Fibroblast of skin of right quadriceps (primary cell): Measurements from ENCODE around the gene ERF.
"Not testable (repeated sequence)": the region's sequence is repeated elsewhere in the genome, so short reads cannot be mapped to it uniquely, and the experiment has no call there.

Experiments used
- DNase-seq: peaks from one replicate; pipeline ENCODE4 v3.0.0-alpha.2; 2013

The ERF gene

DNA sequence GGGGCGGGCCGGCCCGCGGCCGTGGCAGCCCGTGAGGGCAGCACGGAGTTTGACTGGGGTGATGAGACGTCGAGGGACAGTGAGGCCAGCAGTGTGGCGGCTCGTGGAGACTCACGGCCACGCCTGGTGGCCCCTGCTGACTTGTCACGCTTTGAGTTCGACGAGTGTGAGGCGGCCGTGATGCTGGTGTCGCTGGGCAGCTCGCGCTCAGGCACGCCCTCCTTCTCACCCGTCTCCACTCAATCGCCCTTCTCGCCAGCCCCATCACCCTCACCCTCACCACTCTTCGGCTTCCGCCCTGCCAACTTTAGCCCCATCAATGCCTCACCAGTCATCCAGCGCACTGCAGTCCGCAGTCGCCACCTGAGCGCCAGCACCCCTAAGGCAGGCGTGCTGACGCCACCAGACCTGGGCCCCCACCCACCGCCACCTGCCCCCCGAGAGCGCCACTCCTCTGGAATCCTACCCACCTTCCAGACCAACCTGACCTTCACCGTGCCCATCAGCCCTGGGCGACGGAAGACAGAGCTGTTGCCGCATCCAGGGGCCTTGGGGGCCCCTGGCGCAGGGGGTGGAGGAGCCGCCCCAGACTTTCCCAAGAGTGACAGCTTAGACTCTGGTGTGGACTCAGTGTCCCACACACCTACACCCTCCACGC is 18.6 kb upstream of the ERF start:
- DNase-seq, result no peak

DNA sequence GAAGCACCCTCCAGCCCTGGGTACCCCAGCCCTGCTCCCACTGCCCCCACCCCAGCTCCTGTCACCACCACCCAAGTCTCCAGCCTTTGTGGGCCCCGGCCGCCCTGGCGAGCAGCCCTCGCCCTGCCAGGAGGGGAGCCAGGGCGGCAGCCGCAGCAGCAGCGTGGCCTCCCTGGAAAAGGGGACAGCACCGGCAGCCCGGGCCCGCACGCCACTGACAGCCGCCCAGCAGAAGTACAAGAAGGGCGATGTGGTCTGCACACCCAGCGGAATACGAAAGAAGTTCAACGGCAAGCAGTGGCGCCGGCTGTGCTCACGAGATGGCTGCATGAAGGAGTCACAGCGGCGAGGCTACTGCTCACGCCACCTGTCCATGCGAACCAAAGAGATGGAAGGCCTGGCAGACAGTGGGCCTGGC is 18.1 kb upstream of the ERF start:
- no peak for DNase-seq

DNA sequence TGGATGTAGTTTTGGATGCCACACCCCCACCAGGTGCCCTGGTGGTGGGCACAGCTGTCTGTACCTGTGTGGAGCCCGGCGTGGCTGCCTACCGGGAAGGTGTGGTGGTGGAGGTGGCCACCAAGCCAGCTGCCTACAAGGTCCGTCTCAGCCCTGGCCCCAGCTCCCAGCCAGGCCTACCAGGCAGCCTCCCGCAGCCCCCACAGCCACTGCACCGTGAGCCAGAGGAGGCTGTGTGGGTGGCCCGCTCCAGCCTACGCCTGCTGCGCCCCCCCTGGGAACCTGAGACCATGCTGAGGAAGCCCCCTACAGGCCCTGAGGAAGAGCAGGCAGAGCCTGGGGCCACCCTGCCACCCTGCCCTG is 17.6 kb upstream of the ERF start:
- no peak for DNase-seq

DNA sequence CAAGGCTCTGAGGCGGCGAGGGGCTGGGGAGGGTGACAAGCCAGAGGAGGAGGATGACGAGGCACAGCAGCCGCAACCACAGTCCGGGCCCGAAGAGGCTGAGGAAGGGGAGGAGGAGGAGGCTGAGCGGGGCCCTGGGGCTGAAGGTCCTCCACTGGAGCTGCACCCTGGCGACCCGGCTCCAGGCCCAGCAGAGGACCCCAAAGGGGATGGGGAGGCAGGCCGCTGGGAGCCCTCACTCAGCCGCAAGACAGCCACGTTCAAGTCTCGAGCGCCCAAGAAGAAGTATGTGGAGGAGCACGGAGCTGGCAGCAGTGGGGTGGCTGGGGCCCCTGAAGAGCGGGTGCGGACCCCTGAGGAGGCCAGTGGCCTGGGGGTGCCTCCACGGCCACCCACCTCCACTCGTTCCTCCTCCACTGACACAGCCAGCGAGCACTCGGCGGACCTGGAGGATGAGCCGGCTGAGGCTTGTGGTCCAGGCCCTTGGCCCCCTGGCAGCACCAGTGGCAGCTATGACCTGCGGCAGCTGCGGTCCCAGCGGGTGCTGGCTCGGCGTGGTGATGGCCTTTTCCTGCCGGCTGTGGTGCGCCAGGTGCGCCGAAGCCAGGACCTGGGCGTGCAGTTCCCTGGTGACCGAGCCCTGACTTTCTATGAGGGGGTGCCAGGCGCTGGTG is 17.1 kb upstream of the ERF start:
- no peak for DNase-seq

DNA sequence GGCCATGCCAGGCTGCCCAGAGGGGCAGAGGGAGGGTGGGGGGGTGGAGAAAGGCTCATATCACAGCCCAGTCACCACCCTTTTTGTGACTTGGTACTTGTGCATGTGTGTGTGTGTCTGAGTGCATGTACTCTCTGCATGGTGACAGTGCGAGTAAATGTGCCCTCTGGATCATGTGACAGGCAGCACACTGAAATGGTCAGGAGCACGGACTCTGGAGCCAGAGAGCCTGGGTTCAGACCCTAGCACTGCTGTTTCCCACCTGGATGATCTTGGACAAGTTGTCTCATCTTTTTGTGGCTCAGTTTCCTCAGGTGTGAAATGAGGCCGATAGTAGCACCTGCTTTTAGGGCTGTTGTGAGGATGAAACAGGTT is 16.1 kb upstream of the ERF start:
- no peak for DNase-seq

DNA sequence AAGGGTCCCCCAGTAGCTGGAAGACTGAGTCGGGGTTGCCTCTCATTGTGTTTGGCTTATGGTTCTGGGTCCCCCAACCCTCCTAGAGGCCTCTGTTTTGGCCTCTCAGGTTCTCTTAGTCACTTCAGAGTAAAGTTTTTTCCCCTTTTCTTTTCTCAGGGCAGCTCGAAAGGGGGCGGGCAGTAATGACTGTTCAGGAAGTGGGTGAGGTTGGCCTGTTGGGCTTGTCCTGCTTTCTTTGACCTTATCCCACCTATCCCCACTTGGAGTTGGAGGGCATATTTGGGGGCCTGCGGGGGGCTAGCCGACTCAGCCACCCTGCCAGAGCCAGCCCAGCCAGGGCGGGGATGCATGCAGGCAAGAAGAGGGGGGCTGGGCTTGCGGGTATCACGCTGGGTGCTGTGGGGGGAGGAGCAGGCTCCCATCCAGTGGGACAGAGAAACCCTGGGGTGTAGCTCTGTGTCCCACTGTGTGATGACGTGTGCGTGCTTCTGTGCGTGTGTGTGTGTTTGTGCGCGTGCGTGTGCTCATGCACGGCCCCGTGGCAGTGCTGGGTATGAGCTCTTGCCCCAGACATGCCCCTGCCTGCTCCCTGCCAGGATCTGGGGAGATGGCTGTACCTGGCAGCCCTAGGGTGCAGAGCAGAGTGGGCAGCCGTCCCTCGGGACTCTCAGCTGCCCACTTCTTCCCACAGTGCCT is 15.6 kb upstream of the ERF start:
- peak; percentile 66 for DNase-seq

DNA sequence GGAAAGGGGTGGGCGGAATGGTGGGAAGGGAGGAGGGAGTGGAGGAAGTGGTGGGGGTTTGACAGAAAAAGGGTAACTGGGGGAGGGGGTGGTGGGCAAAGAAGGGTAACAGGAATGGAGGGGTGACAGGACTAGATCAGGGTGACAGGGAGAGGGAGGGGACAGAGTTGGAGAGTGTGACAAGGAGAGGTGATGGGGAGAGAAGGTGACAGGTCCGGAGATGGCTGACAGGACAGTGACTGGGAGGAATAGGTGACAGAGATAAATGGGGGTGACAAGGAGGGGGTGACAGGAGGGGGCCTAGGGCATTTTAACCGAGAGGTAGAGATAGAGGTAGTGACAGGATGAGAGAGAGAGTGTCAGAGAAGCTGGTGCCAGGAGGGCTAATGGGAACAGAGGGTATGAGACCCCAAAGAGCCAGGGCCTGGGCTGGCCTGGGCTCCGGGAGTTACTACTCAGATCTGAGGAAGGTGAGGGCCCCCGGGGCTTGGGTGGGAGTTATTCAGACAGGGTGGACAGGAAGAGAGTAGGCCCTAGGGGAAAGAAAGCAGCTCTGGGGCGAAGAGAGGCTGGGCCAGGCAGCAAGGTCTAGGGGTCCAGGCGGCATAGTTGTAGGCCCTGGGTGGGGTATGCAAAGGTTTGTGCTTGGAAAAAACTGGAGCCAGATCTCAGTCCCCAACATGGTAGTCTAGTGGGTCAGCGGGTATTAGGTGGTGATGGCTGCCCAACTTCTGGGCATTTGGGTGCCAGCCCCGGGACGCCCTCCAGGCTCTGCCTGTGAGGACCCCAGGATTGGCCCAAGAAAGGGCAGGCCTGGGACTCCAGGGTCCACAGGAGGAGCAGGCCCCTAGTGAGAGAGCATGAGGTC is 14.8 kb upstream of the ERF start:
- DNase-seq, result no peak

DNA sequence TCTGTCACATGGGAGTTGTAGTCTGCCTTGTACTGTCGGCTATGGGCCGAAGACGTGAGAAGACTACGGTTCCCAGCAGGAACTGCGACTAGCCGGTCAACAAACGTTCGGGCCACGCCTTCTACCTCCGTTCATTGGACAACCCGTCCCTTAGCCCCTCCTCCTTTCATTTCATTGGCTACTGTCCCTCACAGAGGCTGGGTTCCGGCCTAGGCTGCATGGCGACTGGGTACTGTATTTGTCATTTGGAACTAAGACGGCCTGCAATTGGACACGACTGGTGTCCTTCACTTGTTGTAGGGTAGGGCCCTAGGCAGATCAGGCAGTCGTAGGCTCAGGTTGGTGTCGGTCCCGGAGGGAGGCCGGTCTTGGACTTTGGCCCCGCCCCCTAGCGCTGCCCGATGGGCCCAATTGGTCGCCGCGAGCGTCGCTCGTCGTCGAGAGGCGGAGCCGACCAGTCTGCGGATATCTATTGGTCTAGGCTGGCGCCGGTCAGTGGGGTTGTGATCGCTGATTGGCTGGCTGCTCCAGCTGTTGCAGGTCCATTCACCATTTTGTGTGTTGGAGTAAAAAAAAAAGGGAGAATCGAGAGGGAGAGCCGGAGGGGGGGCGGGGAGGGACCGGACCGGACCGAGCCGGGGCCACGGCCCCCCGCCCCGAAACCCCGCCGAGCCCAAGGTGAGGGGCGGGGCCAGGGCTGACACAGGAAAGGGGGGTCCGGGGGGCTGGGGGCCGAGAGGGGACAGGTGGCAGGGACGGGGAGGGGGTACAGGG is 14.0 kb upstream of the ERF start, which contains the start of gene CIC:
TSS of gene CIC (plus strand) at position 549 of the 774 bp plus-strand sequence. CDS start 2,532 bp downstream, outside the sequence.
- peak; percentile 100 for DNase-seq

DNA sequence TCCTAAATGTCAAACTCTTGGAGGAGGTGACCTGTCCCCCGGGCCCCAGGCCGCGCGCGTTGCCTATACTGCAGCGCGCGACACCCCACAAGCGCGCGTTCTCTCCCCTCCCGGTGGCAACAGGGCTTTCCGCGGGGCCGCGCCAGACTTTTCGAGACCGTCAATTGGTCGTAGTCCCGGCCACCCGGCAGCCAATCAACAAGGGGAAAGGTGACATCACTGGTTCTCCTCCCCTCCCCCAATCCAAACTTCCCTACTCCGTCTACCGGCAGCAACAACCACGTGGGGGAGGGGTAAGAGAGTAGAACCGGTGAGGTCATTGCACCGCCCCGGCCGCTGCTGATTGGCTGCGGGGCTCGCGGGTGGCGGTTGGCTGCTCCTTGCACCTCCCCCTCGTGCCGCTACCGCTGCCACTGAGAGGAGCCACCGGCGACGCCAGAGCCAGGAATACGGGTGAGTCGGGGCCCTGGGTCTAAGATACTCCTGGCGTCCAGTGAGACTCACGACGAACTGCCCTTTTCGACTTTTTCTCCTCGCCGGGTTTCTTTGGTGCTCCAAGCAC is 13.3 kb upstream of the ERF start:
- DNase-seq, result peak; percentile 100

DNA sequence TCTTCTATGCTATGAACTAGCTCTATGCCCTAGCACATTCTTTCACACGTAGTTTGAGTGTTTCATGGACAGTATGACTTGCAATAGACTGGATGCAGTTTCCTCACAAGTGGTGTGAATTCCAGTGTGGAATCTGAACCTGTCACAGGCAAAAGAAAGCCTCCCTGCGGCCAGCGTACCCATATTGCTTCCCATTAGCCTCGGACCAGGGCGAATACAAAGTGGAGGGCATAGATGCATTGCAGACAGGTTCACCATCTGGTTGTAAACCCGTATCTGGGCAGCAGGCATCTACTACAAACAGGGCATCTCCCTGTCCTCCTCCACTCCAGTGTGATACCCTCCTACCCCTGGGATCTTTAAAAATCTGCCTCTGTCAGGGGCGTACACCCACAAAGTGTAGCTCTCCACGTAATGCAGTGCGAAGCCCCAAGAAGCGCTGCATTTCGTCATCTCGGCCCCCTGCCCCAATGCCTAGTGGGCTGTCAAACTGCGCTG is 12.8 kb upstream of the ERF start:
- no peak for DNase-seq

DNA sequence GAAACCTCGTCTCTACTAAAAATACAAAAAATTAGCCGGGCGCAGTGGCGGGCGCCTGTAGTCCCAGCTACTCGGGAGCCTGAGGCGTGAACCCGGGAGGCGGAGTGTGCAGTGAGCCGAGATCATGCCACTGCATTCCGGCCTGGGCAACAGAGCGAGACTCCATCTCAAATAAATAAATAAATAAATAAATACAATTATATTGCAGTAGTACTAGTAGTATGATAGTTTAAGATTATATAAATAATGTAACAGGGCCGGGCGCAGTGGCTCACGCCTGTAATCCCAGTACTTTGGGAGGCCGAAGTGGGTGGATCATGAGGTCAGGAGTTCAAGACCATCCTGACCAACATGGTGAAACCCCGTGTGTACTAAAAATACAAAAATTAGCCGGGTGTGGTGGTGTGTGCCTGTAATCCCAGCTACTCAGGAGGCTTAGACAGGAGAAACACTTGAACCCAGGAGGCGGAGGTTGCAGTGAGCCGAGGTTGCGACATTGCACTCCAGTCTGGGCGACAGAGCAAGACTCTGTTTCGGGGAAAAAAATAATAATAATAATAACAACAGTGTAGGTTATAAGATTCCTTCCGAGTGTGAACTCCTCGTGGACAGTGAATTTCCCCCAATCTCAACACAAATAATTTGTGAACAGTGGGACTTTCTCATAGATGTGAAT is 12.1 kb upstream of the ERF start:
- DNase-seq, result not testable (repeated sequence)

DNA sequence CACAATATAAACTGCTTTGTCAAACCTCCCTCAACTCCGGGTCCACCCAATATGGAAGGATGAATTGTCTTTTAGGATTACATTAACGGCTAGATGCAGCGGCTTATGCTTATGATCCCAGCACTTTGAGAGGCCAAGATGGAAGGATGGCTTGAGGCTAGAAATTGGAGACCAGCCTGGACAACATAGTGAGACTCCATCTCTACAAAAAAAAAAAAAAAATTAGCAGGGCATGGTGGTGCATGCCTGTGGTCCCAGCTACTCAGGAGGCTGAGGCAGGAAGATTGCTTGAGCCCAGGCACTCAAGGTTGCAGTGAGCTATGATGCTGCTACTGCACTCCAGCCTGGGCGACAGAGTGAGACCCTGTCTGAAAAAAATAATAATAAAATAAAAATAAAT is 11.2 kb upstream of the ERF start:
- DNase-seq, result not testable (repeated sequence)

DNA sequence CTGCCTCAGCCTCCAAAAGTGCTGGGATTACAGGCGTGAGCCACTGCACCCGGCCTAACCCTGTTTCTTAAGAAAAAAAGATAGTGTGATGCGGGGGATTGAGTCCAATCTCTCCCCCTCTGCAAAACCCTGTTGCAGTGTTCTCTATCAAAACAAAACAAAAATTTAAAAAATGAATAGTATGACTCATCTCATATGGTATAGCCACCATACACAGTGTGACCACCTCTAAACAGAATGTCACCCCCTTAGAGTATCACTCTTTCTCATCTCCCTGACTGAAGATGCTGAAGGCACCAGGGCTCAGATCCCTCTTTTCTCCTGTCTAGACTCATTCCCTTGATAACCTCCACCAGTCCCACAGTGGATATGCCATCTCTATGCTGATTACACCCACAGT is 6.8 kb upstream of the ERF start:
- no peak for DNase-seq

DNA sequence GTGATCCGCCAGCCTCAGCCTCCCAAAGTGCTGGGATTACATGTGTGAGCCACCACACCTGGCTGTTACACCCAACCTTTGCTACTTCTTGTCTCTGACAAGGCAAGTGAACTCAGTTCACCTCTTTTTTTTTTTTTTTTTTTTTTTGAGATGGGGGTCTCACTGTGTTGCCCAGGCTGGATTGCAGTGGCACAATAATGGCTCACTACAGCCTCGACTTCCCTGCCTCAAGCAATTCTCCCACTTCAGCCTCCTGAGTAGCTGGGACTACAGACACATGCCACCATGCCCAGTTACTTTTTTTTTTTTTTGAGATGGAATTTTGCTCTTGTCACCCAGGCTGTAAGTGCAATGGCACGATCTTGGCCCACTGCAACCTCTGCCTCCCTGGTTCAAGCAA is 2.9 kb upstream of the ERF start:
- DNase-seq, result not testable (repeated sequence)

DNA sequence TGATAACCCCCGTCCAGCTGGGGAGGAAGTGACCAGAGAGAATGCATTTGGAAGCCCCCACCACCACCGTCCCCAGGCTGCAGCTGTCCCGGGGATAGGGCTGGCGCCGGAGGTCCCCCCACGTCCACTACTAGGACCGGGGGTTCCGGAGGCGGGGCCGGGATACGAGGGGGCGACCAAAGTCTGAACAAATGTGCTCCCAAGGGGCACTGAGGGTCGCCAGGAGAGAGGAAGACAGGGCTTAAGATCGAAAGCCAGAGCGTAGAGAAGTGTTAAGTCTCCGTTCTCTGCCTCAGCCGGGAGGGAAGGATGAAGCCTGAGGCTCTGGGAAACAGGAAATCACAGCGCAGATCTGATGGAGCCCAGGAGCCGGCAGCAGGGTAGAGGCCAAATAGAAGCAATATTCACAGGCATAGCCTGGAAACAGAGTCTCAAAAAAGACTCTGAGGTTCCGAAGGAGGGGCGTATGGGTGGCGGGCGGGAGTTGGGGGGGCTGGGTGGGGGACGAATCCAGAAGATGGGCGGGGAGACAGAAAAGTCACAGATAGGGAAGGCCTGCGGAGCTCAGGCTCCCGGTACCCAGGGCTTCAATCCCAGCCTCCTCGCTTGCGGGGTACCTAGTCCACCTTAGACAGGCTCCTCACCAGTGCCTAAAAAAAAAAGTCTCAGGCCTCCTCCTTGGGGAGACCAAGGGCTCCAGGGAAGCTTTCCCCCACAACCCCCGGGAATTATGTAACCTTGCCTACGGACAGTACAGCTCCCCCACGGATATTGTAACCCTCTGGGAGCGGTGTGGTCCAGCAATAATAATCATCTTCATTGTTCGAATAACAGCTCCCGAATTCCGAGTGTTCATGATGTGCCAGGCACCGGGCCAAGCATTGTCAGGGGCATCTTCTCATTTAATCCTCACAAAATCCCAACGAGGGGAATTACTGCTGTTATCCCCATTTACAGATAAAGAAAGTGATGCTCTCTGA is 1.1 kb upstream of the ERF start:
- peak; percentile 53 for DNase-seq

DNA sequence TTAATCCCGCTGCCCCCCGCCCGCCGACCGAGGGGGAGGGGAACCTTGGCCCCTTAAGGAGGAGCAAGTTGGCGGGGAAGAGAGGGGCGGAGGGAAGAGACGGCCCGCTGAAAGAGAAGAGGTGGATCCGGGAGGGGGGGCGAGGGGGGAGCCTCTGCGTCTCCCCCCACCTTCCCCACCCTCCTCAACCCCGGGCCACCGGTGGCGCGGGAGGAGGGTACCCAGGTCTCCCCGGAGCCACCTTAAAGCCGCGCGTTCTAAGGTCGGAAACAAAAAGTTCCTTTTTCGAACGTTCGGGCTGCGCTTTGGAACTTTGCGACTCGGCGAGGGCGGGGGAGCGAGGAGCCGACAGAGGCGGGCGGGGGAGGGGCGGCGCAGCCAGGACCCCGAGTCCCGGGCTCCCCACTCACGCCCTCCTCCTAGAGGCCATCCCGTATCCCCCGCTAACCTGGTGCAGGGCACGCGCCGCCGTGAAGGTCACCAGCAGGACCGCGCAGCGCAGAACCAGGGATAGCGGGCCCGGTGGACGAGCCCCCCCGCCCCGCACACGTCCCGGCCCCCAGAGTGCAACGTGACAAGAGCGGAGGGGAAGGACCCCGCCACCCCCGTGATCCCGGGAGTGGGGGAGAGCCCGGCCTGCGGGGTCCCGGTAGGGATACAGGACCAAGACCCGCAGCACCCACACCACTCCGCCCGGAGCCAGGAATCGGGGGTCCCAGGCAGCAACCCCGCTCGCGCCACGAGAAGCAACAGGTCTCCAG is 659 bp downstream of the ERF start:
- DNase-seq, result peak; percentile 73

DNA sequence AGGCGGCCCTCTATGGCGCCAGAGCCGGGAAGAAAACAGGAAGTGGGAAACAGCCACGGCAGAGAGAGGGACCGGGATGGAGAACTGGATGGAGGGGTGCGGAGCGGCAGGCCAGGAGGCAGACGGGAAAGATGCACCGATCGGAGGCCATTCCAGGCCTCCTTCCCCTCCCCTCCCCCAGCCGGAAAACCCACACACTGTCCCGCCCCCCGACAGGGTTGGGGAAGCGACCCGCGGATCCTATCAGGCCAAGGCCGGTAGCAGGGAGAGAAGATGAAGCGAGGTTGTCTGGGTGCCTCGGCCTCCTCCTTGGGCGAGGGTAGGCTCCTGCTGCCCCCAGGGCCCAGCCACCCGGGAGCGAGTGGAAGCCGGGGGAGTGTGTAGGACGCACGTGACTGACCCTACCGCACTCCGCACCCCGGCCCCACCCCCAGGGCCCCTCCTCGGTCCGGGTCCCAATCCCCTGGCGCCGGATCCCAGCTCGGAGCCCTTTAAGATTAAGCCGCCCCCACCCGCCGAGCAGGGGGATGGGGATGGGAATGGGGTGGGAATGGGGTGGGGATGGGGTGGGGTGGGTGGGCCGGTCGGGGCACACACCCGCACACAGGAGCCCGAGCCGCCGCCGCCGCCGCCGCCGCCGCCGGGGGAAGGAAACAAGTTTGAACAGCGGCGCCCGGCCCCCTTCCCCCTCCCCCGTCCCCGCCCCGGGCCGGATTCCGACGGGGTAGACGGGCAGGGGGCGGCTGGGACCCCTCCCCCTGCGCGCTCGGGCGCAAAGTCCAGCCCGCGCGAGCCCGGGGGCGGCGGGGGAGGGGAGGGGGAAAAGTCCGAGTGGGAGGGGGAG is 1.5 kb downstream of the ERF start:
- peak; percentile 62 for DNase-seq
